ENCODE measurements around the gene PDZRN4.

The PDZRN4 gene

DNA sequence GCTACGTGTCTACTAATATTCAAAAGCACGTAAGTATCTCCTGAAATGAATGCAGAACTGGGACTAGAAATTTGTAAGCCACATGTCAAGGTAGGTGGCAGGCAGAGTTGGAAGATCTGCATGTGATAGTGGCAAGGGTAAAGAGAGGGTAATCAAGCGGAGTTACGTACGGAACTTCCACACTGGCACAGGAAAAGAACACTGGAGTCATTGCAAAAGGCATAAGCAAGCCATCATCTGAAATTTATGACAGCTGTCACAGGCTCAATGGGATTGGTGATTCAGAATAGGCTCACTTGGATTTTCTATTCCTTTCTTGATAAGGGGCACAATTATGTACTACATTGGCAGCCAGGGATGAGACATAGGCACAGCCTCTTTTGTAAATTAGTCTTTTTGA lies 245.3 kb downstream of the PDZRN4 start:
- in situ Hi-C loops (cut with MboI; ENCODE audit: low sequenced_read_pairs, unreplicated experiment) = no loop called here
- TF ChIP-seq CTCF (IDR thresholded peaks at IDR 0.05; ENCODE audit: borderline replicate concordance, control extremely low read depth, extremely low read depth, insufficient read depth, missing control alignments) = no peak
- DNase-seq (ENCODE audit: low spot score) = no peak

GRCh38 chr12:41436076-41436475 lies 248.0 kb downstream of the PDZRN4 start:
- no peak for TF ChIP-seq CTCF (IDR thresholded peaks at IDR 0.05; ENCODE audit: borderline replicate concordance, control extremely low read depth, extremely low read depth, insufficient read depth, missing control alignments)
- DNase-seq (ENCODE audit: low spot score) = no peak
- in situ Hi-C loops (cut with MboI; ENCODE audit: low sequenced_read_pairs, unreplicated experiment) = no loop called here

DNA sequence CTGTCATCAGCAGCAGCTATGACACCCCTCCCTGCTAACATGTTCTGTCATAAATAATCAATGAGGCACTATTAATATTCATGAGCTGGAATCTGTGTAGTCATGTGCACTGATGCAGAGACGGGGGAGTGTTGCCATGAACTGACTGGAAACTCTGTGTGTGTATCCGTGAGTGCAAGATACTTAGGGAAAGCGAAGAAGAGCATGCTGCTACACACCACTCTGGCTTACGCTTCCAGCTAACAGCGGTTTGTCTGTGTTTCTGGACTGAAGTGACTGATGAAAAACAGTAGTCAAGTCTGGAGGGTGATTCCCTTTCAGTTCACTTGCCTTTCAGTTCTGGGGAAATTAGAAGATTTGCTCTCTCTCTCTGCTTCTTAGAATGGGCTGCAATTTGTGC lies 249.4 kb downstream of the PDZRN4 start:
- TF ChIP-seq CTCF (IDR thresholded peaks at IDR 0.05; ENCODE audit: borderline replicate concordance, control extremely low read depth, extremely low read depth, insufficient read depth, missing control alignments) = no peak
- DNase-seq (ENCODE audit: low spot score) = no peak
- in situ Hi-C loops (cut with MboI; ENCODE audit: low sequenced_read_pairs, unreplicated experiment) = no loop called here

DNA sequence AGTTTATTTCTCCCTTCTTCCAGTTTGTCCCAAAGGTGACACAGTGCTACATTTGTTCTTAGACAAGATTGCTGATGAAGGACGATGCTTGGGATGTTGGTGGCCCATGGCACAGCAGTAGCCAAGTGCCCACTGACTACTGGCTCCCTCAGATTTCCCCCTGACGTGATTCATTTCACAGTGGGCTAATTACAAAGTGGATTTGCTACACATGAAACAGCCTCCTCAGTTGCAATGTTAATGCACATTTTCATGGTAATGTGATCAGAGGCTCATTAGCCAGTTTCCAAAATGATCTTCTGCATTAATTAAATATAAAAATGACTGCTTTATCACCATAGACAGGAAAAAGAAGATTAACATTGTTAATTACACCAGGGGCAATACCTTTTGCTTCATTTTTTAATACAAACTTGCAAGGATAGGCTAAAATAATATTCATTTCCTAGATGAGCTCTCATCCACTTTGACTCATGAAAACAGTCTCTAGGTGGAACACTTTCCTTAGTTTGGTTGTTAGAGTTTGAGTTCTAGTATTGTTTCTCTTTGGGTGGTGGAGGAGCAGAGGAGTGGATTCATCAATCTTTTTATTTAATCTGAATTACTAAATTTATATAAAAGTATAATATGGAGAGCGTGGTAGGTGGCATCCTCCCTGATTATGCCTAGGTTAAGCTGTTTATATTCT lies 250.9 kb downstream of the PDZRN4 start:
- DNase-seq (ENCODE audit: low spot score) = no peak
- in situ Hi-C loops (cut with MboI; ENCODE audit: low sequenced_read_pairs, unreplicated experiment) = no loop called here
- no peak for TF ChIP-seq CTCF (IDR thresholded peaks at IDR 0.05; ENCODE audit: borderline replicate concordance, control extremely low read depth, extremely low read depth, insufficient read depth, missing control alignments)

DNA sequence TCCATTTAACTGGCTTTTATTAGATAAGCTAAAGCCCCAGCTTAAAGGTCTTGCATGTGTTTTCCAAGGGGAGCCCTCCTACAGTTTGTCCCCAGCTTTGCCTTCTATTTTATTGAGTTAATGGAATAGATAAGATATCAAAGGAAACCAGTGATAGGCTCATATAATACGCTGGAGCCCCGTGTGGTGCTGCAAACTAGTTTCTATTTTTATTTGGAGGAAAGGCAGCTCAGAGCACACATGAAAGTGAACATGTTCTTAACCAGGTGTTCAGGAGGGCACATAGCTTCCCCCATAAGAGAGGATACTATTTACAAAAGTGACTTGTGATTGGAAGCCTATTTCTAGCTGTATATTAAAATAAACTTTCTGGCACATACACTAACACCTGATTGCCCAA lies 251.7 kb downstream of the PDZRN4 start:
- no peak for TF ChIP-seq CTCF (IDR thresholded peaks at IDR 0.05; ENCODE audit: borderline replicate concordance, control extremely low read depth, extremely low read depth, insufficient read depth, missing control alignments)
- DNase-seq (ENCODE audit: low spot score) = no peak
- in situ Hi-C loops (cut with MboI; ENCODE audit: low sequenced_read_pairs, unreplicated experiment) = no loop called here

DNA sequence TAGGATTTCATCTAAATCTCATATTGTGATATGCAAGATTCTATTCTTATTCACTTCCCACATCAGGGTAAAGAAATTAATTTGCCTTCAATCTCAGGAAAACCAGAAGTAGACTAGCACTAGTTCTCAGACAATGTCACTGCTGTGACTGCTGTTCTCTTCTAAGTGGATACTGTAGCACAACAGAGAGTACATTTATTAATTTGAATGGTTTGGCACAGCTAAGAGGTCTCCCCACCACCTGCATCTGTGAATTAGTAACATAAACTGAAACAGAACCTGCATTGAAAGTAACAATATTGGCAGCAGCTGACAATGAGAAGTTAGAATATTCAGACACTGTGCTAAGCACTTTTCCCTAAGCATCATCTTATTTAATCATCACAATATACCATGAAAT lies 253.1 kb downstream of the PDZRN4 start:
- TF ChIP-seq CTCF (IDR thresholded peaks at IDR 0.05; ENCODE audit: borderline replicate concordance, control extremely low read depth, extremely low read depth, insufficient read depth, missing control alignments) = no peak
- in situ Hi-C loops (cut with MboI; ENCODE audit: low sequenced_read_pairs, unreplicated experiment) = no loop called here
- no peak for DNase-seq (ENCODE audit: low spot score)
